NCI-H2196 (cell line): ENCODE results near the gene RAB8B.

Experiments
- DNase-seq: peaks from one replicate; lab custom pipeline; 2025; ENCODE audit not compliant: unreplicated experiment; lab: John Stamatoyannopoulos, UW

The RAB8B gene

GRCh38 chr15:63261311-63261710 lies 71.9 kb downstream of the RAB8B start:
- no peak for DNase-seq

- no peak for DNase-seq
Measured at GRCh38 chr15:63263519-63263918, 74.1 kb downstream of the RAB8B start.

GRCh38 chr15:63264688-63265293 lies 75.4 kb downstream of the RAB8B start:
- DNase-seq, result no peak

GRCh38 chr15:63274427-63274826 lies 85.0 kb downstream of the RAB8B start:
- DNase-seq, result no peak

GRCh38 chr15:63276342-63277037 lies 87.1 kb downstream of the RAB8B start:
- no peak for DNase-seq

GRCh38 chr15:63277038-63277892 lies 87.9 kb downstream of the RAB8B start, which contains the start of gene APH1B:
APH1B (plus strand) TSS chr15:63277605; CDS start chr15:63277624, 19 bp downstream.
- peak; percentile 52 for DNase-seq

- DNase-seq, result no peak
Measured at GRCh38 chr15:63277893-63278456, 88.6 kb downstream of the RAB8B start.

- no peak for DNase-seq
Measured at GRCh38 chr15:63283126-63283525, 93.7 kb downstream of the RAB8B start.

GRCh38 chr15:63284335-63284734 lies 94.9 kb downstream of the RAB8B start:
- DNase-seq, result no peak

GRCh38 chr15:63287109-63287508 lies 97.7 kb downstream of the RAB8B start:
- DNase-seq, result no peak

- no peak for DNase-seq
Measured at GRCh38 chr15:63288342-63288741, 98.9 kb downstream of the RAB8B start.

- DNase-seq, result peak; percentile 36
Measured at GRCh38 chr15:63288778-63289378, 99.5 kb downstream of the RAB8B start.

- no peak for DNase-seq
Measured at GRCh38 chr15:63291507-63291906, 102.1 kb downstream of the RAB8B start.

GRCh38 chr15:63292241-63292640 lies 102.8 kb downstream of the RAB8B start:
- no peak for DNase-seq

GRCh38 chr15:63292771-63293170 lies 103.4 kb downstream of the RAB8B start:
- no peak for DNase-seq

- no peak for DNase-seq
Measured at GRCh38 chr15:63294359-63294758, 105.0 kb downstream of the RAB8B start.

- DNase-seq, result no peak
Measured at GRCh38 chr15:63295341-63295740, 105.9 kb downstream of the RAB8B start.

GRCh38 chr15:63296195-63296594 lies 106.8 kb downstream of the RAB8B start:
- DNase-seq, result peak; percentile 11

GRCh38 chr15:63299943-63300575 lies 110.7 kb downstream of the RAB8B start:
- DNase-seq, result no peak

- no peak for DNase-seq
Measured at GRCh38 chr15:63301088-63301487, 111.7 kb downstream of the RAB8B start.

GRCh38 chr15:63305260-63305659 lies 115.9 kb downstream of the RAB8B start:
- no peak for DNase-seq
